SK-N-SH (cell line): ENCODE results near the gene STUB1. TPM values are rescaled to one million over a fixed set of nuclear protein-coding genes. Genes with fewer than 3 reads are reported as not detected.

Source experiments
- CTCF ChIA-PET: fragments of 300-600, 350-600 bp; formaldehyde crosslinking; extraction: SDS; loops from one replicate; lab custom pipeline; 2021; lab: Yijun Ruan, JAX
- POLR2A ChIA-PET: fragments of 350-600 bp; sonication (Branson Sonifier 250); formaldehyde crosslinking; extraction: SDS; loops from one replicate; lab custom pipeline; 2020; ENCODE audit warnings: antibody characterized with exemption, inconsistent platforms; lab: Yijun Ruan, JAX
- DNase-seq: peaks from one replicate; pipeline ENCODE4 v3.0.0; 2012
- H2AFZ ChIP-seq: fragments of 200-600 bp; sonication (generic); 2 replicates; pipeline ENCODE4 v1.8.1; 2016; ENCODE audit warnings: antibody characterized with exemption, mild to moderate bottlenecking, low read depth
- H3F3A ChIP-seq: fragments of 200-600 bp; sonication (generic); replicated peaks from 2 replicates; pipeline ENCODE3; 2016; ENCODE audit warnings: antibody characterized with exemption, mild to moderate bottlenecking; ENCODE audit not compliant: insufficient read depth
- H3K27ac ChIP-seq, 2 experiments: fragments of 200-500 bp in 1 of 2; fragments of 200-600 bp in 1 of 2; sonication (Bioruptor generic) in 1 of 2; sonication (generic), shearing (Covaris generic) in 1 of 2; 2 replicates each; pipeline versions ENCODE4 v1.5.1 to v1.6.1; 2014 to 2016; ENCODE audit warnings: low read depth in 2 of 2, inconsistent platforms in 1 of 2, low read length in 1 of 2, mild to moderate bottlenecking in 1 of 2, mixed read lengths in 1 of 2
- H3K27me3 ChIP-seq: fragments of 200-600 bp; sonication (generic), shearing (Covaris generic); 2 replicates; pipeline ENCODE4 v1.6.1; 2016; ENCODE audit warnings: mixed run types; ENCODE audit not compliant: insufficient read depth
- H3K36me3 ChIP-seq, 2 experiments: fragments of 200-500 bp in 1 of 2; fragments of 200-600 bp in 1 of 2; sonication (Bioruptor generic) in 1 of 2; sonication (generic) in 1 of 2; replicated peaks in 1 of 2; 2 replicates each; pipeline versions ENCODE3 to v1.5.1; 2014 to 2016; ENCODE audit warnings: low read length in 1 of 2, mild to moderate bottlenecking in 1 of 2; ENCODE audit not compliant: insufficient read depth in 2 of 2, control insufficient read depth in 1 of 2
- H3K4me1 ChIP-seq, 2 experiments: fragments of 200-500 bp in 1 of 2; fragments of 200-600 bp in 1 of 2; sonication (Bioruptor generic) in 1 of 2; sonication (generic), shearing (Covaris generic) in 1 of 2; 2 replicates each; pipeline versions ENCODE4 v1.5.1 to v1.6.1; 2014 to 2016; ENCODE audit warnings: low read depth in 1 of 2, low read length in 1 of 2, mixed run types in 1 of 2; ENCODE audit not compliant: insufficient read depth in 2 of 2, control insufficient read depth in 1 of 2
- H3K4me2 ChIP-seq: fragments of 200-600 bp; sonication (generic), shearing (Covaris generic); 2 replicates; pipeline ENCODE4 v1.6.1; 2017; ENCODE audit warnings: mixed run types
- H3K4me3 ChIP-seq, 2 experiments: fragments of 200-500 bp in 1 of 2; fragments of 200-600 bp in 1 of 2; sonication (Bioruptor generic) in 1 of 2; sonication (generic), shearing (Covaris generic) in 1 of 2; 2 replicates each; pipeline versions ENCODE4 v1.5.1 to v1.8.1; 2014 to 2016; ENCODE audit warnings: low read depth in 2 of 2, inconsistent platforms in 1 of 2, low read length in 1 of 2, mild to moderate bottlenecking in 1 of 2, mixed read lengths in 1 of 2, moderate library complexity in 1 of 2
- H3K79me2 ChIP-seq: fragments of 200-600 bp; sonication (generic); 2 replicates; pipeline ENCODE4 v1.8.1; 2017; ENCODE audit warnings: mild to moderate bottlenecking; ENCODE audit not compliant: insufficient read depth
- H3K9ac ChIP-seq: fragments of 200-600 bp; sonication (generic); 2 replicates; pipeline ENCODE4 v1.6.1; 2017; ENCODE audit warnings: mixed run types
- H3K9me2 ChIP-seq: fragments of 200-600 bp; sonication (generic); 2 replicates; pipeline ENCODE4 v1.6.1; 2017; ENCODE audit warnings: mixed run types
- H3K9me3 ChIP-seq: fragments of 200-600 bp; sonication (generic); 2 replicates; pipeline ENCODE4 v1.6.1; 2017; ENCODE audit warnings: mixed run types, mild to moderate bottlenecking, moderate library complexity
- H4K20me1 ChIP-seq: fragments of 200-600 bp; sonication (generic); 2 replicates; pipeline ENCODE4 v1.6.1; 2017; ENCODE audit warnings: mild to moderate bottlenecking, mixed run types; ENCODE audit not compliant: insufficient read depth
- ELF1 ChIP-seq: IDR thresholded peaks from 2 replicates; pipeline ENCODE4 v1.4.0; 2012
- FOSL2 ChIP-seq: IDR thresholded peaks from 2 replicates; pipeline ENCODE4 v1.4.0; 2012; ENCODE audit warnings: low read depth, mild to moderate bottlenecking, moderate library complexity, borderline replicate concordance
- FOXJ3 ChIP-seq: sonication (generic); formaldehyde crosslinking; IDR thresholded peaks from 2 replicates; pipeline ENCODE4 v1.5.1; 2020; ENCODE audit warnings: mild to moderate bottlenecking, missing genetic modification reagents
- FOXM1 ChIP-seq: IDR thresholded peaks from 2 replicates; pipeline ENCODE4 v1.4.0; 2012; ENCODE audit warnings: low read depth, mild to moderate bottlenecking
- GATA2 ChIP-seq: sonication (generic); formaldehyde crosslinking; IDR thresholded peaks from 2 replicates; pipeline ENCODE4 v1.5.0; 2020; ENCODE audit warnings: mild to moderate bottlenecking, missing genetic modification reagents
- JUND ChIP-seq: IDR thresholded peaks from 2 replicates; pipeline ENCODE4 v1.4.0; 2012
- MXI1 ChIP-seq: IDR thresholded peaks from 2 replicates; pipeline ENCODE4 v1.6.1; 2012; ENCODE audit warnings: mild to moderate bottlenecking, low read depth, low read length, improper control_type of control experiment
- NRF1 ChIP-seq: IDR thresholded peaks from 2 replicates; pipeline ENCODE4 v1.6.1; 2012; ENCODE audit warnings: low read depth, mild to moderate bottlenecking, low read length
- POLR2AphosphoS5 ChIP-seq: IDR thresholded peaks from 2 replicates; pipeline ENCODE4 v1.6.1; 2012; ENCODE audit warnings: low read depth, low read length
- RFX5 ChIP-seq: IDR thresholded peaks from 2 replicates; pipeline ENCODE4 v1.6.1; 2012; ENCODE audit warnings: mild to moderate bottlenecking, improper control_type of control experiment, low read length
- RXRA ChIP-seq: IDR thresholded peaks from 2 replicates; pipeline ENCODE4 v1.4.0; 2012; ENCODE audit warnings: low read depth, mild to moderate bottlenecking, borderline replicate concordance
- SIN3A ChIP-seq: IDR thresholded peaks from 2 replicates; pipeline ENCODE4 v1.6.1; 2012; ENCODE audit warnings: low read depth, mild to moderate bottlenecking, low read length, moderate library complexity, borderline replicate concordance
- TAF1 ChIP-seq: IDR thresholded peaks from 2 replicates; pipeline ENCODE4 v1.6.1; 2012; ENCODE audit warnings: low read depth, mild to moderate bottlenecking, low read length, moderate library complexity, borderline replicate concordance
- TEAD4 ChIP-seq: IDR thresholded peaks from 2 replicates; pipeline ENCODE4 v1.4.0; 2012; ENCODE audit warnings: mild to moderate bottlenecking, borderline replicate concordance; ENCODE audit not compliant: insufficient read depth
- USF1 ChIP-seq: IDR thresholded peaks from 2 replicates; pipeline ENCODE4 v1.4.0; 2012; ENCODE audit warnings: low read depth, borderline replicate concordance
- USF2 ChIP-seq: fragments of 150-350 bp; IDR thresholded peaks from 2 replicates; pipeline ENCODE4 v1.6.1; 2017; ENCODE audit warnings: antibody characterized with exemption, low read length, low read depth, borderline replicate concordance
- YY1 ChIP-seq: IDR thresholded peaks from 2 replicates; pipeline ENCODE4 v1.4.0; 2012; ENCODE audit warnings: low read depth, mild to moderate bottlenecking
- ZBTB33 ChIP-seq: IDR thresholded peaks from 2 replicates; pipeline ENCODE4 v1.4.0; 2012; ENCODE audit warnings: low read depth, borderline replicate concordance
- WGBS: methylation state at CpG from one replicate; pipeline ENCODE4 v1.1.6; 2017; ENCODE audit warnings: low lambda C conversion rate; 5-methylcytosine and 5-hydroxymethylcytosine counted together
- polyA plus RNA-seq, 3 experiments: library from polyadenylated mRNA; depleted of rRNA; stranded (reverse); fragments of >200 nt; gene quantifications; 2 replicates each; pipeline ENCODE4 v1.2.3, GENCODE V29; 2012
- TF ChIP-seq, protein P1 (sequence below): fragments of 150-350 bp; IDR thresholded peaks from 2 replicates; pipeline ENCODE4 v1.6.1; 2016; ENCODE audit warnings: mild to moderate bottlenecking, low read depth, low read length
- TF ChIP-seq, protein P2 (sequence below): fragments of 200-600 bp; sonication (generic); IDR thresholded peaks from 2 replicates; pipeline ENCODE4 v1.6.1; 2017; ENCODE audit warnings: antibody characterized with exemption, mild to moderate bottlenecking, moderate library complexity

Gene STUB1
- polyA plus RNA-seq, 1 of the 3 experiments (the other 2 are of a cell fraction), result 323 TPM

- Histone ChIP-seq H3K9me2 (no peaks in the 10 kb centered on the region), H3K9me3 (no peaks in the 10 kb centered on the region), H3K4me3 (no peak overlapping the region), H3K79me2 (peaks cover 19% of the 10 kb centered on the region; the same call in 1 of the 2 replicates), H3K4me2 (no peak overlapping the region), H4K20me1 (no peaks in the 10 kb centered on the region), H3K27me3 (no peaks in the 10 kb centered on the region), H3K27ac (no peak overlapping the region), H3F3A (peaks cover 5% of the 10 kb centered on the region), H2AFZ (no peak overlapping the region), H3K4me1 (peaks cover 4 to 29% of the 10 kb centered on the region in 2 experiments; a peak in 2 of 4 replicates), H3K36me3 (peaks cover 0 to 29% of the 10 kb centered on the region in 2 experiments), H3K9ac (no peak overlapping the region)
- ChIA-PET POLR2A (interaction anchor here (1.2 to 2.0 kb wide), 2 partner anchors 9 to 27 kb away, joined by 3 to 13 read pairs; no protein-coding TSS in a partner anchor), CTCF (interaction anchor here (1.1 to 7.8 kb wide), 3 partner anchors 8 to 28 kb away, joined by 3 to 92 read pairs (median 69); partner anchors contain the start of genes RHOT2 and STUB1)
- 100% methylated on average over 1 of the region's 22 CpGs for WGBS
- TF ChIP-seq ELF1 (no peak), FOSL2 (no peak), FOXM1 (no peak), TAF1 (no peak), GATA2 (CRISPR knock-in tag) (no peak), YY1 (no peak), USF2 (no peak), MXI1 (no peak), ZBTB33 (no peak), POLR2AphosphoS5 (no peak), RXRA (no peak), TEAD4 (no peak), USF1 (no peak), RFX5 (no peak), FOXJ3 (CRISPR knock-in tag) (no peak), SIN3A (no peak), NRF1 (no peak), JUND (no peak)
- TF ChIP-seq, protein P1, sequence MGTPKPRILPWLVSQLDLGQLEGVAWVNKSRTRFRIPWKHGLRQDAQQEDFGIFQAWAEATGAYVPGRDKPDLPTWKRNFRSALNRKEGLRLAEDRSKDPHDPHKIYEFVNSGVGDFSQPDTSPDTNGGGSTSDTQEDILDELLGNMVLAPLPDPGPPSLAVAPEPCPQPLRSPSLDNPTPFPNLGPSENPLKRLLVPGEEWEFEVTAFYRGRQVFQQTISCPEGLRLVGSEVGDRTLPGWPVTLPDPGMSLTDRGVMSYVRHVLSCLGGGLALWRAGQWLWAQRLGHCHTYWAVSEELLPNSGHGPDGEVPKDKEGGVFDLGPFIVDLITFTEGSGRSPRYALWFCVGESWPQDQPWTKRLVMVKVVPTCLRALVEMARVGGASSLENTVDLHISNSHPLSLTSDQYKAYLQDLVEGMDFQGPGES, result no peak
- TF ChIP-seq, protein P2, sequence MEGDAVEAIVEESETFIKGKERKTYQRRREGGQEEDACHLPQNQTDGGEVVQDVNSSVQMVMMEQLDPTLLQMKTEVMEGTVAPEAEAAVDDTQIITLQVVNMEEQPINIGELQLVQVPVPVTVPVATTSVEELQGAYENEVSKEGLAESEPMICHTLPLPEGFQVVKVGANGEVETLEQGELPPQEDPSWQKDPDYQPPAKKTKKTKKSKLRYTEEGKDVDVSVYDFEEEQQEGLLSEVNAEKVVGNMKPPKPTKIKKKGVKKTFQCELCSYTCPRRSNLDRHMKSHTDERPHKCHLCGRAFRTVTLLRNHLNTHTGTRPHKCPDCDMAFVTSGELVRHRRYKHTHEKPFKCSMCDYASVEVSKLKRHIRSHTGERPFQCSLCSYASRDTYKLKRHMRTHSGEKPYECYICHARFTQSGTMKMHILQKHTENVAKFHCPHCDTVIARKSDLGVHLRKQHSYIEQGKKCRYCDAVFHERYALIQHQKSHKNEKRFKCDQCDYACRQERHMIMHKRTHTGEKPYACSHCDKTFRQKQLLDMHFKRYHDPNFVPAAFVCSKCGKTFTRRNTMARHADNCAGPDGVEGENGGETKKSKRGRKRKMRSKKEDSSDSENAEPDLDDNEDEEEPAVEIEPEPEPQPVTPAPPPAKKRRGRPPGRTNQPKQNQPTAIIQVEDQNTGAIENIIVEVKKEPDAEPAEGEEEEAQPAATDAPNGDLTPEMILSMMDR, result no peak
- DNase-seq, result no peak
Measured at GRCh38 chr16:651844-652243, 28.4 kb upstream of the STUB1 start.
